HG02938 (cell line): ENCODE data around the gene IRF7.

Experiments used
- ATAC-seq: cut with Tn5 transposase; IDR thresholded peaks from one replicate; pipeline ENCODE4 v1.9.1; 2021; ENCODE audit warnings: mild to moderate bottlenecking, moderate library complexity; ENCODE audit not compliant: unreplicated experiment

The IRF7 gene

GRCh38 chr11:621838-622237, 6.1 kb upstream of the IRF7 start:
- ATAC-seq = no peak

GRCh38 chr11:620935-621814, 5.4 kb upstream of the IRF7 start:
- no peak for ATAC-seq

GRCh38 chr11:620201-620600, 4.5 kb upstream of the IRF7 start:
- no peak for ATAC-seq

- no peak for ATAC-seq
These were observed 3.9 kb upstream of the IRF7 start for GRCh38 chr11:619628-620050.

- no peak for ATAC-seq
These were observed 3.3 kb upstream of the IRF7 start for GRCh38 chr11:618856-619627.

GRCh38 chr11:617912-618682, 2.3 kb upstream of the IRF7 start:
- no peak for ATAC-seq

GRCh38 chr11:617199-617911, 1.6 kb upstream of the IRF7 start:
- no peak for ATAC-seq

- no peak for ATAC-seq
These were observed 809 bp upstream of the IRF7 start for GRCh38 chr11:616320-617198.

- no peak for ATAC-seq
These were observed 887 bp downstream of the IRF7 start for GRCh38 chr11:614623-615503.

GRCh38 chr11:614021-614622, 1.6 kb downstream of the IRF7 start:
- ATAC-seq = no peak

GRCh38 chr11:613369-613968, 2.3 kb downstream of the IRF7 start:
- no peak for ATAC-seq

GRCh38 chr11:612961-613300, 2.8 kb downstream of the IRF7 start:
- ATAC-seq = no peak

- ATAC-seq = no peak
These were observed 3.4 kb downstream of the IRF7 start for GRCh38 chr11:612201-612960.

GRCh38 chr11:611001-611996, 4.5 kb downstream of the IRF7 start:
- ATAC-seq = no peak

GRCh38 chr11:610146-610801, 5.5 kb downstream of the IRF7 start:
- ATAC-seq = no peak
